B cell (primary cell): ENCODE data around the gene ZFPM1.

Experiments
- CTCF ChIP-seq: fragments of 200-600 bp; IDR thresholded peaks from one replicate; pipeline ENCODE4 v1.8.0; 2022; ENCODE audit warnings: antibody characterized with exemption, mild to moderate bottlenecking
- EZH2 ChIP-seq: IDR thresholded peaks from 2 replicates; pipeline ENCODE4 v1.6.1; 2012; ENCODE audit warnings: borderline replicate concordance, low read depth, mild to moderate bottlenecking, moderate library complexity, low read length; ENCODE audit not compliant: insufficient read depth, poor library complexity, severe bottlenecking

- TF ChIP-seq CTCF = no peak
- TF ChIP-seq EZH2 = no peak
Observed at GRCh38 chr16:88465387-88465983, 12.4 kb downstream of the ZFPM1 start.
